Chondrocyte (in vitro differentiated cells): ENCODE results near the gene BAIAP2L1. TPM values are rescaled to one million over a fixed set of nuclear protein-coding genes. Genes with fewer than 3 reads are reported as not detected.

ENCODE experiments used
- DNase-seq: peaks from one replicate; pipeline ENCODE4 v3.0.0; 2021; ENCODE audit warnings: mixed read lengths, low spot score
- H3K27ac Mint-ChIP-seq: one replicate; pipeline ENCODE4 v1.8.0; 2021; ENCODE audit warnings: mild to moderate bottlenecking, moderate library complexity, mixed read lengths; ENCODE audit not compliant: unreplicated experiment
- H3K27me3 Mint-ChIP-seq: 2 replicates; pipeline ENCODE4 v1.8.0; 2021; ENCODE audit warnings: low read depth, mixed read lengths
- H3K36me3 Mint-ChIP-seq: 2 replicates; pipeline ENCODE4 v1.8.0; 2021; ENCODE audit warnings: low read depth, mixed read lengths
- H3K4me1 Mint-ChIP-seq: 2 replicates; pipeline ENCODE4 v1.8.0; 2021; ENCODE audit warnings: low read depth, mild to moderate bottlenecking, mixed read lengths
- H3K4me3 Mint-ChIP-seq: one replicate; pipeline ENCODE4 v1.8.0; 2021; ENCODE audit warnings: mild to moderate bottlenecking, moderate library complexity, mixed read lengths; ENCODE audit not compliant: unreplicated experiment
- H3K9me3 Mint-ChIP-seq: 2 replicates; pipeline ENCODE4 v1.8.0; 2021; ENCODE audit warnings: low read depth, mixed read lengths
- CTCF ChIP-seq: fragments of 200-600 bp; sonication (generic); IDR thresholded peaks from 2 replicates; pipeline ENCODE4 v1.5.0; 2021; ENCODE audit warnings: antibody characterized with exemption, mild to moderate bottlenecking, moderate library complexity
- total RNA-seq: library from RNA; stranded (reverse); gene quantifications from 3 replicates; pipeline ENCODE4 v1.2.1, GENCODE V29; 2021

The BAIAP2L1 gene
- total RNA-seq, 1 donor from 2014 or later = 12.4 TPM

DNA sequence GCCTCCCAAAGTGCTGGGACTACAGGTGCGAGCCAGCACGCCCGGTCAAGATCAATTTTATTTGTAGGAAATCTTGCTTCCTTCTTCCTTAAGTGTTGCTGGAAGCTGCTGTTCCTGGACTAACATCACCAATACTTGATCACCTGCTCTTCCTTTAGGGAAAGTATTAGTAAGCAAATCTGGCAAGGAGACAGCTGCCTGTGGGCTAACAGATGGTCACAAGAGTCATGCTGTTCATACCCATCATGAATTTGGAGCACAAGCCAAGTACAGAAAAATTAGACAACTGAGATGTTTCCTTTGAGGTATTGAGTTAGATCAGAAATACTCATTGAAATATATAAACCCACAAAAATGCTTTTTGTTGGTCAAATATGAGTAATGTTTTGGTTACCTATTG, 27.9 kb downstream of the BAIAP2L1 start:
- no peak overlapping the region for H3K4me3 Mint-ChIP-seq
- DNase-seq = no peak
- H3K36me3 Mint-ChIP-seq = no peaks in the 10 kb centered on the region
- no peaks in the 10 kb centered on the region for H3K27me3 Mint-ChIP-seq
- peaks cover 19% of the 10 kb centered on the region for H3K4me1 Mint-ChIP-seq
- no peak overlapping the region for H3K27ac Mint-ChIP-seq
- TF ChIP-seq CTCF = no peak
- no peaks in the 10 kb centered on the region for H3K9me3 Mint-ChIP-seq

- TF ChIP-seq CTCF = no peak
- Mint-ChIP-seq H3K4me3 (no peak overlapping the region), H3K36me3 (no peaks in the 10 kb centered on the region), H3K27me3 (no peaks in the 10 kb centered on the region), H3K4me1 (peaks cover 23% of the 10 kb centered on the region), H3K9me3 (no peaks in the 10 kb centered on the region), H3K27ac (no peak overlapping the region)
- DNase-seq = no peak
Observed at GRCh38 chr7:98369726-98370125, 31.2 kb downstream of the BAIAP2L1 start.

- no peaks in the 10 kb centered on the region for H3K36me3 Mint-ChIP-seq
- no peak for TF ChIP-seq CTCF
- peaks cover 23% of the 10 kb centered on the region for H3K4me1 Mint-ChIP-seq
- DNase-seq = no peak
- H3K9me3 Mint-ChIP-seq = no peaks in the 10 kb centered on the region
- H3K27ac Mint-ChIP-seq = no peak overlapping the region
- no peak overlapping the region for H3K4me3 Mint-ChIP-seq
- H3K27me3 Mint-ChIP-seq = no peaks in the 10 kb centered on the region
Observed at GRCh38 chr7:98368716-98369115, 32.2 kb downstream of the BAIAP2L1 start.

DNA sequence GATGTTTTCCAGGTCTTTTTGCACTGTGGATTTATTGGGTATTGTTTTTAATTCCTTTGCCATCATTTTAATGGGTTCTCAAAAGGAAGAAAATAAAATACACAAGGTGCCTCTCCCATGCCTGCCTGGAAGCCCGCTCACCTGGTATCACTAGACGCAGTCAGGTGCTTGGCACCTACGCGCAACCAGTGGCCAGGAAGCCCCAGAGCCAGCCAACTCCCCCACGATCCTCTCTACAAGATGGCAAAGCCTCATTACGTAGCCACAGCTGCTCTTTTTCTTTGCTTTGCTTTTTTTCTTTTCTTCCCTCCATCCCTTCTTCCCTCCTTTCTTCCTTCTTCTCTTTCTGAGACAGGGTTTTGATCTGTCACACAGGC, 34.3 kb downstream of the BAIAP2L1 start:
- H3K27ac Mint-ChIP-seq = no peak overlapping the region
- H3K4me3 Mint-ChIP-seq = no peak overlapping the region
- DNase-seq = no peak
- no peaks in the 10 kb centered on the region for H3K27me3 Mint-ChIP-seq
- no peak for TF ChIP-seq CTCF
- peaks cover 19% of the 10 kb centered on the region for H3K4me1 Mint-ChIP-seq
- no peaks in the 10 kb centered on the region for H3K9me3 Mint-ChIP-seq
- H3K36me3 Mint-ChIP-seq = no peaks in the 10 kb centered on the region

GRCh38 chr7:98365863-98366561, 34.9 kb downstream of the BAIAP2L1 start:
- Mint-ChIP-seq H3K4me3 (no peak overlapping the region), H3K9me3 (no peaks in the 10 kb centered on the region), H3K27ac (no peak overlapping the region), H3K36me3 (no peaks in the 10 kb centered on the region), H3K27me3 (no peaks in the 10 kb centered on the region), H3K4me1 (peaks cover 15% of the 10 kb centered on the region)
- no peak for TF ChIP-seq CTCF
- no peak for DNase-seq
